22Rv1 (cell line): ENCODE results near the gene EPC1.

Source experiments
- H3K27ac ChIP-seq: fragments of 450-650 bp; 2 replicates; pipeline ENCODE4 v1.5.1; 2017
- CTCF ChIP-seq: fragments of 450-650 bp; IDR thresholded peaks from 2 replicates; pipeline ENCODE4 v1.5.1; 2017; ENCODE audit warnings: mild to moderate bottlenecking
- ZFX ChIP-seq: fragments of 450-650 bp; IDR thresholded peaks from 2 replicates; pipeline ENCODE4 v1.6.1; 2017; ENCODE audit warnings: antibody characterized with exemption, borderline replicate concordance

The EPC1 gene

GRCh38 chr10:32330214-32330613 lies 16.7 kb downstream of the EPC1 start:
- no peak for TF ChIP-seq CTCF
- TF ChIP-seq ZFX: no peak
- no peak overlapping the region for H3K27ac ChIP-seq

GRCh38 chr10:32329061-32329460 lies 17.9 kb downstream of the EPC1 start:
- TF ChIP-seq ZFX (no peak), CTCF (no peak)
- H3K27ac ChIP-seq: no peak overlapping the region

- no peak overlapping the region for H3K27ac ChIP-seq
Measured at GRCh38 chr10:32328499-32328898, 18.5 kb downstream of the EPC1 start.

GRCh38 chr10:32327364-32327691 lies 19.6 kb downstream of the EPC1 start:
- TF ChIP-seq CTCF: no peak
- TF ChIP-seq ZFX: no peak
- no peak overlapping the region for H3K27ac ChIP-seq

More at GRCh38 chr10:32328499-32328898, 18.5 kb downstream of the EPC1 start:
- TF ChIP-seq ZFX (no peak), CTCF (no peak)

GRCh38 chr10:32326680-32327363 lies 20.1 kb downstream of the EPC1 start:
- no peak for TF ChIP-seq ZFX
- no peak overlapping the region for H3K27ac ChIP-seq

- no peak overlapping the region for H3K27ac ChIP-seq
- TF ChIP-seq ZFX (no peak), CTCF (no peak)
Measured at GRCh38 chr10:32326119-32326518, 20.8 kb downstream of the EPC1 start.

GRCh38 chr10:32323051-32323450 lies 23.9 kb downstream of the EPC1 start:
- no peak for TF ChIP-seq ZFX
- no peak for TF ChIP-seq CTCF

More at GRCh38 chr10:32323051-32323450, 23.9 kb downstream of the EPC1 start:
- no peak overlapping the region for H3K27ac ChIP-seq
